Thoracic aorta (tissue), 2 donors: ENCODE data around the gene MRGPRD. TPM values are rescaled to one million over a fixed set of nuclear protein-coding genes. Genes with fewer than 3 reads are reported as not detected.

Experiments used
- ATAC-seq: fragments of 150-250 bp; one replicate; pipeline ENCODE4 v1.8.0; 2017; ENCODE audit warnings: low read depth; ENCODE audit not compliant: insufficient number of reproducible peaks, low FRiP score
- DNase-seq: peaks from one replicate; pipeline ENCODE4 v3.0.0-alpha.2; 2020; ENCODE audit warnings: low spot score
- H3K27ac ChIP-seq, 2 donors: fragments of 200-600 bp; sonication (generic); 1 replicate in 1 of 2; 2 replicates in 1 of 2; pipeline ENCODE4 v1.5.1; 2016; ENCODE audit warnings: mild to moderate bottlenecking in 2 of 2, moderate library complexity in 2 of 2
- H3K27me3 ChIP-seq: fragments of 200-600 bp; sonication (generic); replicated peaks from 2 replicates; pipeline ENCODE4 v1.6.0; 2016; ENCODE audit warnings: mild to moderate bottlenecking; ENCODE audit not compliant: insufficient read depth
- H3K36me3 ChIP-seq: fragments of 200-600 bp; sonication (generic); one replicate; pipeline ENCODE4 v1.5.1; 2016
- H3K4me1 ChIP-seq, 2 donors: fragments of 200-600 bp; sonication (generic); 1 replicate in 1 of 2; 2 replicates in 1 of 2; pipeline versions ENCODE4 v1.5.1 to v1.6.0; 2016; ENCODE audit warnings: low read depth in 2 of 2, mild to moderate bottlenecking in 1 of 2; ENCODE audit not compliant: control insufficient read depth in 1 of 2
- H3K4me3 ChIP-seq: fragments of 200-600 bp; sonication (generic); 2 replicates; pipeline ENCODE4 v1.5.1; 2016; ENCODE audit warnings: mild to moderate bottlenecking
- H3K9me3 ChIP-seq: fragments of 200-600 bp; sonication (generic); 2 replicates; pipeline ENCODE4 v1.5.1; 2016
- total RNA-seq, 2 donors: library from RNA; depleted of rRNA; stranded (reverse); fragments of >200 nt; gene quantifications; one replicate each; pipeline versions ENCODE4 v1.1.0 to v1.2.3, GENCODE V29; 2016
- TF ChIP-seq, protein P1 (sequence below): fragments of 200-600 bp; sonication (generic); IDR thresholded peaks from one replicate; pipeline ENCODE4 v1.5.1; 2019; ENCODE audit warnings: antibody characterized with exemption

The MRGPRD gene
- total RNA-seq, 2 donors from 2014 or later, result 5.0 TPM; not detected in 1

DNA sequence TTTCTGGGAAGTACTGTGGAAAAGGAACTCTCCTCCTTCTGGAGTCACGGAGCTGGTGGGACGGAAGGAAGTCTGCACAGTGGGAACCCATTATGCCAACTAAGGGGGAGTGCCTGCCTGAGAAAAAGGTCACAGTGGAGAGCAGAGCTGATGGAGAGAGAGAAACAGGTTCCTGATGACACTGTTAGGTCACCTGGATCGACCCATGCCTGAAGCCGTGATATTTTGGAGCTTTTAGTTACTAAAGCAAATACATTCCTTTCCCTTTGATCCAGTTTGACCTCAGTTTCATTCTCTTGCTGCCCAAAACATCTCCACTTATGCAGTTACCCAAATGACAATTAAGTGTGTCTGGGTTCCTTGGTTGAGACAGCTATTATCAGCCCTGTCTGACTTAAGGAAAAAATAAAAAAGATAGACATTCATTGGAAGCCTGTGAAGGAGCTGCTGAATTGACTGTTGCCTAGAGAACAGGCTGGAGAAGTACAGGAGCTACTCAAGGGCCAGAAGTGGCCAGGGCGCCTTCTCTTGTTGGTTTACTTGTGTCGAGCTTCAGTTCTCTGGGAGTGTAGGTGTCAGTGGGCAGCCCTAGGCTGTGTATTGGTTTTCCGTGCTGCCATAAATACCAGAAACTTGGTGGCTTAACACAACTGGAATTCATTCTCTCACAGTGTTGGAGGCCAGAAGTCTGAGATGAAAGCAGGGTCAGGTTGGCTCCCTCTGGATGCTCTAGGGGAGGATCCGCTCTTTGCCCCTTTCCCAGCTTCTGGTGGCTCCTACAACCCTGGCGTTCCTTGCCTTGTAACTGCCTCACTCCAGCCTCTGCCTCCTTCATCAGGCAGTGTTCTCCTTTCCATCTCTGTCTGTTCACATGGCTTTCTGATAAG, 13.6 kb downstream of the MRGPRD start:
- DNase-seq (no peak), ATAC-seq (no peak)
- Histone ChIP-seq H3K27me3 (peaks cover 5% of the 10 kb centered on the region), H3K4me3 (no peak overlapping the region), H3K9me3 (no peaks in the 10 kb centered on the region), H3K27ac (no peak overlapping the region), H3K36me3 (no peaks in the 10 kb centered on the region), H3K4me1 (no peaks in the 10 kb centered on the region)
- TF ChIP-seq, protein P1, sequence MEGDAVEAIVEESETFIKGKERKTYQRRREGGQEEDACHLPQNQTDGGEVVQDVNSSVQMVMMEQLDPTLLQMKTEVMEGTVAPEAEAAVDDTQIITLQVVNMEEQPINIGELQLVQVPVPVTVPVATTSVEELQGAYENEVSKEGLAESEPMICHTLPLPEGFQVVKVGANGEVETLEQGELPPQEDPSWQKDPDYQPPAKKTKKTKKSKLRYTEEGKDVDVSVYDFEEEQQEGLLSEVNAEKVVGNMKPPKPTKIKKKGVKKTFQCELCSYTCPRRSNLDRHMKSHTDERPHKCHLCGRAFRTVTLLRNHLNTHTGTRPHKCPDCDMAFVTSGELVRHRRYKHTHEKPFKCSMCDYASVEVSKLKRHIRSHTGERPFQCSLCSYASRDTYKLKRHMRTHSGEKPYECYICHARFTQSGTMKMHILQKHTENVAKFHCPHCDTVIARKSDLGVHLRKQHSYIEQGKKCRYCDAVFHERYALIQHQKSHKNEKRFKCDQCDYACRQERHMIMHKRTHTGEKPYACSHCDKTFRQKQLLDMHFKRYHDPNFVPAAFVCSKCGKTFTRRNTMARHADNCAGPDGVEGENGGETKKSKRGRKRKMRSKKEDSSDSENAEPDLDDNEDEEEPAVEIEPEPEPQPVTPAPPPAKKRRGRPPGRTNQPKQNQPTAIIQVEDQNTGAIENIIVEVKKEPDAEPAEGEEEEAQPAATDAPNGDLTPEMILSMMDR, result no peak

DNA sequence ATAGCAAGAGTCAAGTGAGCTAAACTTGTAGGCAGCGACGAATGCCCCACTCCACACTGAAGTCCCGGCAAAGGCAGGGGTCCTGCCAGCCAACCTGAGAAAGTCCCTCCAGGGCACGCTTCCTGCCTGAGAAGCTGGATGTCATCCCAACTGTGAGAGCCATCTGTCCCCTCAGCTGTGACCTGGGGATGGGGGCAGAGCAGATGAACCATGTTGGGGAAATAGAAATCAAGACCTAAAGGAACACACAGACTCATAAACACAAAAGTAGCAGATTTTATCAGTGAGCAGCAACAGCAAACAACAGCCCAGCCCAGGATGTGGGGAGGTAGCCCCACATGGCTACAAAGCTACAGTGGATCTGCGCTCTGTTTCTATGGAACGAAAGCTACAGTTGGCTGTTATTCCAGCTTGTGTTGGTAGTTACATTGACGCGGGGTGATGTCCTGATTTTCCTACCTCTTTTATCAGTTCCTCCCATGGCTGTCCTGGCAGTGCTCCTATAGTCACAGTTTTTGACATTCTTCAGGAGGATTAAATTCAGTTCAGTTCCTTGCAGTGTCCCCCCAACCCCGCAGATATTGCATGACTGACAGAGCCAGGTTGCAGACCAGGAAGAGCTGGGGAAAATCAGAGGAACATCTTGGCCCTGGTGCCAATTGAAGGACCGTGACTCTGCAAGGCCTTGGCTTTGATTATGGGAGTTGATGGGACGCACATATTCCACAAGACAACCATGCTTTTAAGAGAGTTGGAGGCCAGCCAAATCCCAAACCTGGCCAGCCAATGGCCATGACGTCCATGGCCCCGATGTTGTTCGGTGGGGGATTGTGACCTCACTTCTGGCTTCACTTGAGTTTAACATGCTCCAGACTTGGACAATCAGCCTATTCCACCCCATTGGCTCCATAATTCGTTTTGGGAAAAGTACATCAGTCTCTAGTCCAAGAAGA, 14.6 kb downstream of the MRGPRD start:
- Histone ChIP-seq H3K9me3 (no peaks in the 10 kb centered on the region), H3K4me3 (no peak overlapping the region), H3K4me1 (no peaks in the 10 kb centered on the region), H3K36me3 (no peaks in the 10 kb centered on the region), H3K27me3 (peaks cover 5% of the 10 kb centered on the region), H3K27ac (no peak overlapping the region)
- ATAC-seq (no peak), DNase-seq (no peak)
- TF ChIP-seq, protein P1, result no peak

DNA sequence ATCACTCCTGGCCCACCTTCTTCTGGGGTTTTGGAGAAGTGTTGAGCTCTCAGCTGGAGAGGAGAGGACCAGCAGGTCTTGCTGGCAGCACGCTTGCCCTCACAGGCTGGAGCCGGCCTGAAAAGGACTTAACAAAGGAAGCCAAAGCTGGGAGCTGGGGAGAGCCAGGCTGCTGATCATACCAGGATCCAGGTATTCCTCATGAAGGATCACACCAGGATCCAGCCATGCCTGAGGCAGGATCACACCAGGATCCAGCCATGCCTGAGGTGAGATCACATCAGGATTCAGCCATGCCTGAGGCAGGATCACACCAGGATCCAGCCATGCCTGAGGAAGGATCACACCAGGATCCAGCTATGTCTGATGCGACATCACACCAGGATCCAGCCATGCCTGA, 17.0 kb downstream of the MRGPRD start:
- H3K9me3 ChIP-seq, result no peaks in the 10 kb centered on the region
- no peaks in the 10 kb centered on the region for H3K36me3 ChIP-seq
- TF ChIP-seq, protein P1, result no peak
- no peak overlapping the region for H3K27ac ChIP-seq
- H3K27me3 ChIP-seq, result no peaks in the 10 kb centered on the region
- H3K4me1 ChIP-seq, result no peaks in the 10 kb centered on the region
- no peak for ATAC-seq
- DNase-seq, result no peak
- H3K4me3 ChIP-seq, result no peak overlapping the region

DNA sequence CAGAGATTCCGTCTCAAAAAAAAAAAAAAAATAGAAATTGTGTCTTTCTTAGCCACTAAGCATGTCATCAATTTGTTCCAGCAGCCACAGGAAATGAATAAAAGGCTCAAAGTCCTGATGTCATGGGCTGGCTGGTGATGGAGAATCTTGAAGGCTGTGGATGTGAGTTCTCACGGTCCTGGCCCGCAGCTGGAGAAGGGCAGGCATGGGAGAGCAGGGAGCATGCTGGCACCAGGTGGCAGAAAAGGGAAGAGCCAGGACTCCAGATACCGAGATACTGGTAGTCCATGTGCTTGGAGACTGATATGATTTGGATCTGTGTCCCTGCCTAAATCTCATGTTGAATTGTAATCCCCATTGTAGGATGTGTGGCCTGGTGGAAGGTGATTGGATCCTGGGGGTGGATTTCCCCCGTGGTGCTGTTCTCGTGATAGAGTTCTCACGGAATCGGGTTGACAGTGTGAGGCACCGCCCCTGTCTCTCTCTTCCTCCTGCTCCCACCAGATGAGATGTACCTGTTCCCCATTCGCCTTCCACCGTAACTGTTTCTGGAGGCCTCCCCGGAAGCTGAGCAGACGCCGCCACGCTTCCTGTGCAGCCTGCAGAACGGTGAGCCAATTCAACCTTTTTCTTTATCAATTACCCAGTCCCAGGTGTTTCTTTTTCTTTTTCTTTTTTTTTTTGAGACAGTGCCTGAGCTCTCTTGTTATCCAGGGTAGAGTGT, 18.1 kb downstream of the MRGPRD start:
- ATAC-seq (no peak), DNase-seq (no peak)
- no peak overlapping the region for H3K27ac ChIP-seq
- no peaks in the 10 kb centered on the region for H3K9me3 ChIP-seq
- no peaks in the 10 kb centered on the region for H3K4me1 ChIP-seq
- no peak overlapping the region for H3K4me3 ChIP-seq
- H3K27me3 ChIP-seq, result no peaks in the 10 kb centered on the region
- no peaks in the 10 kb centered on the region for H3K36me3 ChIP-seq
- TF ChIP-seq, protein P1, result peak; percentile 21
